IMR-90 (cell line): ENCODE data around the gene C19orf47. TPM values are rescaled to one million over a fixed set of nuclear protein-coding genes. Genes with fewer than 3 reads are reported as not detected.

Experiments
- ATAC-seq: fragments of 200-7000 bp; cut with Tn5 transposase; 2 replicates; pipeline ENCODE4 v1.9.1; 2020; ENCODE audit warnings: low read depth, mild to moderate bottlenecking, moderate library complexity
- BruUV-seq: library from RNA; stranded (reverse); fragments of 400-500 nt; replicated peaks from 2 replicates; lab custom pipeline; 2021; lab: Mats Ljungman, UMichigan
- CTCF ChIA-PET: fragments of 300-600 bp; formaldehyde crosslinking; extraction: SDS; loops from one replicate; lab custom pipeline; 2021; ENCODE audit warnings: antibody characterized with exemption; lab: Yijun Ruan, JAX
- POLR2A ChIA-PET: fragments of 300-600 bp; sonication (Branson Sonifier 250); formaldehyde crosslinking; loops from one replicate; lab custom pipeline; 2022; ENCODE audit warnings: antibody characterized with exemption; ENCODE audit not compliant: unreplicated experiment; lab: Charles Lee
- DNase-seq: peaks from one replicate; pipeline ENCODE4 v3.0.0; 2013
- H2AFZ ChIP-seq: replicated peaks from 2 replicates; pipeline ENCODE3; 2013; ENCODE audit warnings: low read length, mild to moderate bottlenecking; ENCODE audit not compliant: poor library complexity
- H2AK5ac ChIP-seq: 2 replicates; pipeline ENCODE4 v1.6.1; 2013; ENCODE audit warnings: low read depth, low read length, inconsistent platforms
- H2AK9ac ChIP-seq: replicated peaks from 2 replicates; pipeline ENCODE3; 2013; ENCODE audit warnings: mild to moderate bottlenecking, low read depth, low read length, moderate library complexity; ENCODE audit not compliant: poor library complexity
- H2BK120ac ChIP-seq: 2 replicates; pipeline ENCODE4 v1.6.1; 2013; ENCODE audit warnings: low read depth, low read length, inconsistent platforms
- H2BK15ac ChIP-seq: 3 replicates; pipeline ENCODE4 v1.6.1; 2013; ENCODE audit warnings: low read depth, low read length, inconsistent platforms
- H2BK20ac ChIP-seq: 2 replicates; pipeline ENCODE4 v1.6.1; 2013; ENCODE audit warnings: low read depth, mild to moderate bottlenecking, inconsistent platforms, low read length, moderate library complexity
- H2BK5ac ChIP-seq: 2 replicates; pipeline ENCODE4 v1.6.1; 2013; ENCODE audit warnings: mild to moderate bottlenecking, low read depth, low read length, inconsistent platforms; ENCODE audit not compliant: poor library complexity, severe bottlenecking
- H3K14ac ChIP-seq: replicated peaks from 2 replicates; pipeline ENCODE4 v1.6.1; 2013; ENCODE audit warnings: low read depth, low read length, inconsistent platforms
- H3K18ac ChIP-seq: 2 replicates; pipeline ENCODE4 v1.6.1; 2013; ENCODE audit warnings: low read depth, low read length, control low read depth
- H3K23ac ChIP-seq: 2 replicates; pipeline ENCODE4 v1.6.1; 2013; ENCODE audit warnings: low read depth, low read length, inconsistent platforms
- H3K27ac ChIP-seq: 2 replicates; pipeline ENCODE4 v1.5.1; 2013; ENCODE audit warnings: mild to moderate bottlenecking, control low read depth, low read length; ENCODE audit not compliant: insufficient read depth
- H3K27me3 ChIP-seq: 2 replicates; pipeline ENCODE4 v1.6.1; 2013; ENCODE audit warnings: low read length; ENCODE audit not compliant: control insufficient read depth, insufficient read depth
- H3K36me3 ChIP-seq: 2 replicates; pipeline ENCODE4 v1.6.1; 2013; ENCODE audit warnings: low read length, mixed read lengths; ENCODE audit not compliant: control insufficient read depth, insufficient read depth
- H3K4ac ChIP-seq: 2 replicates; pipeline ENCODE4 v1.6.1; 2013; ENCODE audit warnings: low read depth, low read length, inconsistent platforms
- H3K4me1 ChIP-seq: 2 replicates; pipeline ENCODE4 v1.6.1; 2013; ENCODE audit warnings: low read length, mixed read lengths; ENCODE audit not compliant: control insufficient read depth, insufficient read depth
- H3K4me2 ChIP-seq: 2 replicates; pipeline ENCODE4 v1.6.1; 2013; ENCODE audit warnings: low read depth, mild to moderate bottlenecking, control low read depth, low read length, moderate library complexity
- H3K4me3 ChIP-seq: 2 replicates; pipeline ENCODE4 v1.5.1; 2013; ENCODE audit warnings: low read depth, mild to moderate bottlenecking, control low read depth, low read length, moderate library complexity; ENCODE audit not compliant: insufficient read depth
- H3K56ac ChIP-seq: 2 replicates; pipeline ENCODE4 v1.6.1; 2013; ENCODE audit warnings: low read length, inconsistent platforms; ENCODE audit not compliant: insufficient read depth; ENCODE audit errors: extremely low read depth
- H3K79me1 ChIP-seq, 2 experiments: 2 replicates each; pipeline ENCODE4 v1.6.1; 2013; ENCODE audit warnings: low read length in 2 of 2, inconsistent platforms in 1 of 2, low read depth in 1 of 2
- H3K9ac ChIP-seq: 2 replicates; pipeline ENCODE4 v1.6.1; 2013; ENCODE audit warnings: low read depth, low read length, control low read depth
- H3K9me1 ChIP-seq: 2 replicates; pipeline ENCODE4 v1.6.1; 2013; ENCODE audit warnings: low read length, inconsistent platforms; ENCODE audit not compliant: insufficient read depth
- H3K9me3 ChIP-seq: 2 replicates; pipeline ENCODE4 v1.6.1; 2013; ENCODE audit warnings: low read length; ENCODE audit not compliant: control insufficient read depth, insufficient read depth
- H4K20me1 ChIP-seq: 2 replicates; pipeline ENCODE4 v1.6.1; 2013; ENCODE audit warnings: low read length, inconsistent platforms; ENCODE audit not compliant: insufficient read depth
- H4K5ac ChIP-seq: 2 replicates; pipeline ENCODE4 v1.6.1; 2013; ENCODE audit warnings: mild to moderate bottlenecking, low read depth, low read length, control low read depth
- H4K8ac ChIP-seq, 2 experiments: 2 replicates each; pipeline ENCODE4 v1.6.1; 2013; ENCODE audit warnings: low read depth in 2 of 2, low read length in 2 of 2, control low read depth in 1 of 2, inconsistent platforms in 1 of 2
- H4K91ac ChIP-seq: 2 replicates; pipeline ENCODE4 v1.6.1; 2013; ENCODE audit warnings: low read depth, low read length, inconsistent platforms; ENCODE audit not compliant: insufficient read depth
- RAD21 ChIP-seq: IDR thresholded peaks from 2 replicates; pipeline ENCODE4 v1.6.1; 2012; ENCODE audit warnings: low read length, improper control_type of control experiment
- WGBS, 2 experiments: methylation state at CpG; one replicate each; pipeline versions ENCODE4 v1.1.5 to v1.1.7; 2013; ENCODE audit warnings: missing lambda C conversion rate in 2 of 2; ENCODE audit not compliant: insufficient read length in 1 of 2; ENCODE audit errors: extremely low coverage in 2 of 2; 5-methylcytosine and 5-hydroxymethylcytosine counted together
- dilution Hi-C: fragments of 300-500 bp; cut with HindIII; formaldehyde crosslinking; loops from one replicate; pipeline ENCODE4 v1.14.3; 2018; ENCODE audit warnings: low sequenced_read_pairs; ENCODE audit not compliant: unreplicated experiment
- in situ Hi-C: fragments of 300-500 bp; cut with MboI; formaldehyde crosslinking; loops from 3 replicates; pipeline ENCODE4 v1.14.3; 2019; ENCODE audit warnings: low sequenced_read_pairs, inconsistent platforms, mixed read lengths
- intact Hi-C: fragments of 100-400 bp; cut with micrococcal nuclease; formaldehyde crosslinking; loops from 2 replicates; pipeline ENCODE4 v1.10.0; 2022
- polyA plus RNA-seq, 3 experiments: library from polyadenylated mRNA; depleted of rRNA; stranded (reverse); fragments of >200 nt; gene quantifications; 2 replicates each; pipeline ENCODE4 v1.2.3, GENCODE V29; 2012; ENCODE audit warnings: low replicate concordance in 1 of 3
- total RNA-seq: library from RNA; depleted of rRNA; stranded (reverse); fragments of >200 nt; gene quantifications from 2 replicates; pipeline ENCODE4 v1.2.3, GENCODE V29; 2012
- TF ChIP-seq, protein P1 (sequence below): fragments of 150-350 bp; IDR thresholded peaks from 2 replicates; pipeline ENCODE4 v1.6.1; 2017; ENCODE audit warnings: mild to moderate bottlenecking, antibody characterized with exemption, low read length, low read depth
- TF ChIP-seq, protein P2 (sequence below): conservative IDR thresholded peaks from 2 replicates; pipeline ENCODE4 v1.5.1; 2012; ENCODE audit warnings: mild to moderate bottlenecking, low read depth, low read length, improper control_type of control experiment

C19orf47 gene
- total and polyA plus RNA-seq, 2 of the 4 experiments (the other 2 are of a cell fraction): 3.6 to 16.3 TPM

DNA sequence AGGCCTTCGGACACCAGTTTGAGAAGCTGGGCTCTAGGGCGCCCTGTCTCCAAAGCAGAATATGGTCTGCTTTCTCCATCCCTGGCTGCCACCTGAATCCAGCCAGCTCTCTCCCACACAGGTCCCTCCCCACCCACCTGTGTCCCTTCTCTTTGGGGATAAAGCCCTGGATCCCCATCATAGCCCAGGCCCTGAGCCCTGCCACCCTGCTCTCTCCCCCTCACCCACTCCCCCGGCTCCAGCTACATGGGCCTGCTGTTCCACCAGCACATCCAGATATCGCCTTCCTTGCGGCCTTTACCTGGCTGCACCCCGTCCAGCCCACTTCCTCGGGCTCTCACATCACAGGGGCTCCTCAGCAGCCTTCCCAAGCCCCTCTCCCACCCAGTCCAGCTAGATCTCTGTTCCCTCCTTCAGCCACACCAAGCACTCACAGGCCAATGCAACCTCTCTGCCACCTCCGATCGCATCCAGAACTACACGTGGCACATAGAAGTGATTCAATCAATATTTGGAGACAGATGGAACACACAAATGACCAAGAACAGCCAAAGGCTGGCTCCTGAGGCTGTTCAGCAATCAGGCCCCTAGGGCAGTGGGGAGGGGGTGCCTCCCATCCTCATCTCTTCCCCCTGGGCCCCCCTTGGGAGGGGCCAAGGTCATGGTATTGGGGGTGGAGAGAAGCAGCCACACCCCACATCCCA lies 70.7 kb downstream of the C19orf47 start:
- Histone ChIP-seq H2AK5ac (no peak overlapping the region), H3K56ac (no peak overlapping the region), H3K79me1 (peaks cover 31 to 93% of the 10 kb centered on the region in 2 experiments; a peak in 3 of 4 replicates), H3K9me3 (no peaks in the 10 kb centered on the region), H3K9me1 (peaks cover 21% of the 10 kb centered on the region), H3K27me3 (no peaks in the 10 kb centered on the region), H3K4me3 (no peak overlapping the region), H2BK5ac (no peak overlapping the region), H3K23ac (no peak overlapping the region), H3K4me1 (peaks cover 25% of the 10 kb centered on the region), H2AK9ac (peak overlapping the region; percentile 78), H4K91ac (no peak overlapping the region), H2BK20ac (no peak overlapping the region), H3K4ac (no peak overlapping the region), H3K36me3 (no peaks in the 10 kb centered on the region), H2BK120ac (no peak overlapping the region), H4K8ac (no peak overlapping the region), H4K20me1 (peaks cover 83% of the 10 kb centered on the region), H3K18ac (no peak overlapping the region), H3K4me2 (no peak overlapping the region), H2AFZ (no peak overlapping the region), H2BK15ac (no peak overlapping the region), H3K9ac (no peak overlapping the region), H3K27ac (no peak overlapping the region), H4K5ac (no peak overlapping the region), H3K14ac (no peak overlapping the region)
- WGBS, 2 experiments: 91% methylated on average over 7 of the region's 10 CpGs; no CpG with 5 or more reads in 1 of the 2 experiments
- intact Hi-C loops (no loop called here), dilution Hi-C loops (no loop called here), in situ Hi-C loops (no loop called here)
- no TSS peak for BruUV-seq
- TF ChIP-seq RAD21: no peak
- TF ChIP-seq, protein P1, sequence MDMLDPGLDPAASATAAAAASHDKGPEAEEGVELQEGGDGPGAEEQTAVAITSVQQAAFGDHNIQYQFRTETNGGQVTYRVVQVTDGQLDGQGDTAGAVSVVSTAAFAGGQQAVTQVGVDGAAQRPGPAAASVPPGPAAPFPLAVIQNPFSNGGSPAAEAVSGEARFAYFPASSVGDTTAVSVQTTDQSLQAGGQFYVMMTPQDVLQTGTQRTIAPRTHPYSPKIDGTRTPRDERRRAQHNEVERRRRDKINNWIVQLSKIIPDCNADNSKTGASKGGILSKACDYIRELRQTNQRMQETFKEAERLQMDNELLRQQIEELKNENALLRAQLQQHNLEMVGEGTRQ: no peak
- TF ChIP-seq, protein P2, sequence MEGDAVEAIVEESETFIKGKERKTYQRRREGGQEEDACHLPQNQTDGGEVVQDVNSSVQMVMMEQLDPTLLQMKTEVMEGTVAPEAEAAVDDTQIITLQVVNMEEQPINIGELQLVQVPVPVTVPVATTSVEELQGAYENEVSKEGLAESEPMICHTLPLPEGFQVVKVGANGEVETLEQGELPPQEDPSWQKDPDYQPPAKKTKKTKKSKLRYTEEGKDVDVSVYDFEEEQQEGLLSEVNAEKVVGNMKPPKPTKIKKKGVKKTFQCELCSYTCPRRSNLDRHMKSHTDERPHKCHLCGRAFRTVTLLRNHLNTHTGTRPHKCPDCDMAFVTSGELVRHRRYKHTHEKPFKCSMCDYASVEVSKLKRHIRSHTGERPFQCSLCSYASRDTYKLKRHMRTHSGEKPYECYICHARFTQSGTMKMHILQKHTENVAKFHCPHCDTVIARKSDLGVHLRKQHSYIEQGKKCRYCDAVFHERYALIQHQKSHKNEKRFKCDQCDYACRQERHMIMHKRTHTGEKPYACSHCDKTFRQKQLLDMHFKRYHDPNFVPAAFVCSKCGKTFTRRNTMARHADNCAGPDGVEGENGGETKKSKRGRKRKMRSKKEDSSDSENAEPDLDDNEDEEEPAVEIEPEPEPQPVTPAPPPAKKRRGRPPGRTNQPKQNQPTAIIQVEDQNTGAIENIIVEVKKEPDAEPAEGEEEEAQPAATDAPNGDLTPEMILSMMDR: no peak
- ATAC-seq: no peak
- POLR2A ChIA-PET: no interaction called here
- DNase-seq: no peak
- CTCF ChIA-PET: no interaction called here
